ENCODE measurements around the gene GLP1R. TPM values are rescaled to one million over a fixed set of nuclear protein-coding genes. Genes with fewer than 3 reads are reported as not detected.

GLP1R gene
- total and polyA plus RNA-seq, 2 of the 13 experiments (the other 11 are each of a cell fraction or from before 2014, with no cell fraction given) = not detected

GRCh38 chr6:39092124-39092523, 43.5 kb downstream of the GLP1R start:
- peaks cover 0 to 22% of the 10 kb centered on the region in 2 experiments; a peak in 2 of 5 replicates for H3K27me3 ChIP-seq (ENCODE audit: control insufficient read depth in 1 of 2, insufficient read depth in 2 of 2, low read length in 2 of 2)
- FAIRE-seq (peak; percentile 4), DNase-seq (ENCODE audit: low spot score) (peak; percentile 19), ATAC-seq (peak; percentile 64)
- intact Hi-C loops (cut with micrococcal nuclease; ENCODE audit: unreplicated experiment) (no loop called here), in situ Hi-C loops (cut with HindIII; ENCODE audit: extremely low pct_ligation_motif_present, low pct_unique_long_range_greater_than_20kb) (no loop called here)
- H3K79me2 ChIP-seq (ENCODE audit: insufficient read depth, low read length) = no peaks in the 10 kb centered on the region
- H4K20me1 ChIP-seq (ENCODE audit: insufficient read depth, low read length) = no peaks in the 10 kb centered on the region
- H3K9ac ChIP-seq (ENCODE audit: insufficient read depth, low read depth, low read length) = no peak overlapping the region
- no peak overlapping the region for H3K4me3 ChIP-seq (replicated peaks in 1 of 3; ENCODE audit: insufficient read depth in 1 of 3, low read depth in 2 of 3, low read length in 3 of 3)
- H3K4me2 ChIP-seq (ENCODE audit: low read depth, low read length) = no peak overlapping the region
- H3K36me3 ChIP-seq (replicated peaks in 1 of 2; ENCODE audit: control insufficient read depth in 1 of 2, insufficient read depth in 2 of 2, low read length in 2 of 2) = no peaks in the 10 kb centered on the region
- TF ChIP-seq STAG1 (CRISPR knock-in tag; IDR thresholded peaks at IDR 0.05) (peak; percentile 38), ZNF232 (CRISPR knock-in tag; IDR thresholded peaks at IDR 0.05; ENCODE audit: borderline replicate concordance) (no peak)
- TF ChIP-seq, protein P1, sequence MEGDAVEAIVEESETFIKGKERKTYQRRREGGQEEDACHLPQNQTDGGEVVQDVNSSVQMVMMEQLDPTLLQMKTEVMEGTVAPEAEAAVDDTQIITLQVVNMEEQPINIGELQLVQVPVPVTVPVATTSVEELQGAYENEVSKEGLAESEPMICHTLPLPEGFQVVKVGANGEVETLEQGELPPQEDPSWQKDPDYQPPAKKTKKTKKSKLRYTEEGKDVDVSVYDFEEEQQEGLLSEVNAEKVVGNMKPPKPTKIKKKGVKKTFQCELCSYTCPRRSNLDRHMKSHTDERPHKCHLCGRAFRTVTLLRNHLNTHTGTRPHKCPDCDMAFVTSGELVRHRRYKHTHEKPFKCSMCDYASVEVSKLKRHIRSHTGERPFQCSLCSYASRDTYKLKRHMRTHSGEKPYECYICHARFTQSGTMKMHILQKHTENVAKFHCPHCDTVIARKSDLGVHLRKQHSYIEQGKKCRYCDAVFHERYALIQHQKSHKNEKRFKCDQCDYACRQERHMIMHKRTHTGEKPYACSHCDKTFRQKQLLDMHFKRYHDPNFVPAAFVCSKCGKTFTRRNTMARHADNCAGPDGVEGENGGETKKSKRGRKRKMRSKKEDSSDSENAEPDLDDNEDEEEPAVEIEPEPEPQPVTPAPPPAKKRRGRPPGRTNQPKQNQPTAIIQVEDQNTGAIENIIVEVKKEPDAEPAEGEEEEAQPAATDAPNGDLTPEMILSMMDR (CRISPR knock-in tag; IDR thresholded peaks at IDR 0.05) = peak; percentile 21; the same call in 1 of the 2 replicates
- 0 out of 2 replicates have a peak, but pooled peaks cover 8% of the 10 kb centered on the region for H3K4me1 ChIP-seq (ENCODE audit: insufficient read depth, low read length)
- H3K9me3 ChIP-seq (ENCODE audit: low read length) = no peaks in the 10 kb centered on the region
- CTCF ChIA-PET (ENCODE audit: low intra/inter-chr PET ratio, low total read pairs) = no interaction called here
- POLR2A ChIA-PET = no interaction called here
- no peak overlapping the region for H3K27ac ChIP-seq (ENCODE audit: extremely low read length, insufficient read depth, low read length)
- H2AFZ ChIP-seq (ENCODE audit: low read length) = no peak overlapping the region
- WGBS (ENCODE audit: low lambda C conversion rate) = 0% methylated on average over 1 of the region's 1 CpG
- BruUV-seq (replicated peaks) = no TSS peak

GRCh38 chr6:39093149-39093708, 44.6 kb downstream of the GLP1R start:
- H4K20me1 ChIP-seq (ENCODE audit: insufficient read depth, low read length) = no peaks in the 10 kb centered on the region
- H3K36me3 ChIP-seq (replicated peaks in 1 of 2; ENCODE audit: control insufficient read depth in 1 of 2, insufficient read depth in 2 of 2, low read length in 2 of 2) = no peaks in the 10 kb centered on the region
- H3K4me2 ChIP-seq (ENCODE audit: low read depth, low read length) = no peak overlapping the region
- H3K79me2 ChIP-seq (ENCODE audit: insufficient read depth, low read length) = no peaks in the 10 kb centered on the region
- CTCF ChIA-PET (ENCODE audit: low intra/inter-chr PET ratio, low total read pairs) = no interaction called here
- H3K4me3 ChIP-seq (replicated peaks in 1 of 3; ENCODE audit: insufficient read depth in 1 of 3, low read depth in 2 of 3, low read length in 3 of 3) = no peak overlapping the region
- in situ Hi-C loops (cut with HindIII; ENCODE audit: extremely low pct_ligation_motif_present, low pct_unique_long_range_greater_than_20kb) = no loop called here
- ATAC-seq (no peak), FAIRE-seq (no peak), DNase-seq (ENCODE audit: low spot score) (no peak)
- no peak overlapping the region for H2AFZ ChIP-seq (ENCODE audit: low read length)
- H3K27ac ChIP-seq (ENCODE audit: extremely low read length, insufficient read depth, low read length) = no peak overlapping the region
- intact Hi-C loops (cut with micrococcal nuclease; ENCODE audit: unreplicated experiment) = no loop called here
- H3K9me3 ChIP-seq (ENCODE audit: low read length) = no peaks in the 10 kb centered on the region
- H3K9ac ChIP-seq (ENCODE audit: insufficient read depth, low read depth, low read length) = no peak overlapping the region
- POLR2A ChIA-PET = no interaction called here
- 3% methylated on average over 4 of the region's 4 CpGs for whole genome bisulfite sequencing (ENCODE audit: low lambda C conversion rate)
- H3K4me1 ChIP-seq (ENCODE audit: insufficient read depth, low read length) = 0 out of 2 replicates have a peak, but pooled peaks cover 8% of the 10 kb centered on the region
- no TSS peak for BruUV-seq (replicated peaks)
- H3K27me3 ChIP-seq (ENCODE audit: control insufficient read depth in 1 of 2, insufficient read depth in 2 of 2, low read length in 2 of 2) = peaks cover 0 to 15% of the 10 kb centered on the region in 2 experiments; a peak in 2 of 5 replicates
- TF ChIP-seq NR2F6 (IDR thresholded peaks at IDR 0.05) = peak; percentile 45; the same call in 1 of the 2 replicates
- TF ChIP-seq NR2F6 (CRISPR knock-in tag; IDR thresholded peaks at IDR 0.05) = no peak
- TF ChIP-seq, protein P2, sequence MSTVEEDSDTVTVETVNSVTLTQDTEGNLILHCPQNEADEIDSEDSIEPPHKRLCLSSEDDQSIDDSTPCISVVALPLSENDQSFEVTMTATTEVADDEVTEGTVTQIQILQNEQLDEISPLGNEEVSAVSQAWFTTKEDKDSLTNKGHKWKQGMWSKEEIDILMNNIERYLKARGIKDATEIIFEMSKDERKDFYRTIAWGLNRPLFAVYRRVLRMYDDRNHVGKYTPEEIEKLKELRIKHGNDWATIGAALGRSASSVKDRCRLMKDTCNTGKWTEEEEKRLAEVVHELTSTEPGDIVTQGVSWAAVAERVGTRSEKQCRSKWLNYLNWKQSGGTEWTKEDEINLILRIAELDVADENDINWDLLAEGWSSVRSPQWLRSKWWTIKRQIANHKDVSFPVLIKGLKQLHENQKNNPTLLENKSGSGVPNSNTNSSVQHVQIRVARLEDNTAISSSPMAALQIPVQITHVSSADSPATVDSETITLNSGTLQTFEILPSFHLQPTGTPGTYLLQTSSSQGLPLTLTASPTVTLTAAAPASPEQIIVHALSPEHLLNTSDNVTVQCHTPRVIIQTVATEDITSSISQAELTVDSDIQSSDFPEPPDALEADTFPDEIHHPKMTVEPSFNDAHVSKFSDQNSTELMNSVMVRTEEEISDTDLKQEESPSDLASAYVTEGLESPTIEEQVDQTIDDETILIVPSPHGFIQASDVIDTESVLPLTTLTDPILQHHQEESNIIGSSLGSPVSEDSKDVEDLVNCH (CRISPR knock-in tag; IDR thresholded peaks at IDR 0.05) = no peak
- TF ChIP-seq PAXIP1 (CRISPR knock-in tag; conservative IDR thresholded peaks at IDR 0.05) = peak; percentile 29; the same call in 1 of the 2 replicates
- no peak for TF ChIP-seq RARG (CRISPR knock-in tag; IDR thresholded peaks at IDR 0.05; ENCODE audit: low read depth)
- no peak for TF ChIP-seq GATAD2A (CRISPR knock-in tag; IDR thresholded peaks at IDR 0.05)
- TF ChIP-seq, protein P3, sequence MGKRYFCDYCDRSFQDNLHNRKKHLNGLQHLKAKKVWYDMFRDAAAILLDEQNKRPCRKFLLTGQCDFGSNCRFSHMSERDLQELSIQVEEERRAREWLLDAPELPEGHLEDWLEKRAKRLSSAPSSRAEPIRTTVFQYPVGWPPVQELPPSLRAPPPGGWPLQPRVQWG (CRISPR knock-in tag; IDR thresholded peaks at IDR 0.05; ENCODE audit: borderline replicate concordance, low read depth) = no peak
